HG03103 (cell line): ENCODE measurements around the gene FSIP2.
"Not testable (repeated sequence)": the region's sequence is repeated elsewhere in the genome, so short reads cannot be mapped to it uniquely, and the experiment has no call there.

Experiments
- ATAC-seq: cut with Tn5 transposase; IDR thresholded peaks from one replicate; pipeline ENCODE4 v1.9.1; 2021; ENCODE audit warnings: low read depth; ENCODE audit not compliant: unreplicated experiment

Gene FSIP2

GRCh38 chr2:185796758-185797157, 58.2 kb downstream of the FSIP2 start:
- ATAC-seq: no peak

- no peak for ATAC-seq
Observed at GRCh38 chr2:185802926-185803325, 64.3 kb downstream of the FSIP2 start.

GRCh38 chr2:185806783-185807182, 68.2 kb downstream of the FSIP2 start:
- ATAC-seq: no peak

- no peak for ATAC-seq
Observed at GRCh38 chr2:185807351-185807750, 68.7 kb downstream of the FSIP2 start.

- no peak for ATAC-seq
Observed at GRCh38 chr2:185811580-185811979, 73.0 kb downstream of the FSIP2 start.

GRCh38 chr2:185813707-185814106, 75.1 kb downstream of the FSIP2 start:
- ATAC-seq: no peak

GRCh38 chr2:185817991-185818390, 79.4 kb downstream of the FSIP2 start:
- no peak for ATAC-seq

GRCh38 chr2:185821467-185821866, 82.9 kb downstream of the FSIP2 start:
- ATAC-seq: no peak

GRCh38 chr2:185823773-185824172, 85.2 kb downstream of the FSIP2 start:
- no peak for ATAC-seq

GRCh38 chr2:185825557-185825956, 87.0 kb downstream of the FSIP2 start:
- no peak for ATAC-seq

- no peak for ATAC-seq
Observed at GRCh38 chr2:185828326-185828725, 89.7 kb downstream of the FSIP2 start.

- no peak for ATAC-seq
Observed at GRCh38 chr2:185833864-185834263, 95.3 kb downstream of the FSIP2 start.

- no peak for ATAC-seq
Observed at GRCh38 chr2:185835974-185836373, 97.4 kb downstream of the FSIP2 start.

- ATAC-seq: no peak
Observed at GRCh38 chr2:185854885-185855284, 116.3 kb downstream of the FSIP2 start.

- ATAC-seq: no peak
Observed at GRCh38 chr2:185857691-185858090, 119.1 kb downstream of the FSIP2 start.

- ATAC-seq: no peak
Observed at GRCh38 chr2:185859506-185859905, 120.9 kb downstream of the FSIP2 start.

- ATAC-seq: no peak
Observed at GRCh38 chr2:185860321-185860720, 121.7 kb downstream of the FSIP2 start.

GRCh38 chr2:185862657-185863398, 124.2 kb downstream of the FSIP2 start:
- ATAC-seq: no peak

GRCh38 chr2:185864468-185865260, 126.1 kb downstream of the FSIP2 start:
- not testable (repeated sequence) for ATAC-seq

- no peak for ATAC-seq
Observed at GRCh38 chr2:185875136-185875931, 136.7 kb downstream of the FSIP2 start.

- no peak for ATAC-seq
Observed at GRCh38 chr2:185876234-185876633, 137.6 kb downstream of the FSIP2 start.
